H9 (cell line): ENCODE results near the gene CCSER1. TPM values are rescaled to one million over a fixed set of nuclear protein-coding genes. Genes with fewer than 3 reads are reported as not detected.

ENCODE experiments used
- DNase-seq: peaks from one replicate; pipeline ENCODE4 v3.0.0-alpha.2; 2017
- H2AFZ ChIP-seq: one replicate; pipeline ENCODE4 v1.6.1; 2013; ENCODE audit warnings: mild to moderate bottlenecking, low read length, control low read depth, moderate library complexity
- H2AK5ac ChIP-seq: 2 replicates; pipeline ENCODE4 v1.6.1; 2013; ENCODE audit warnings: low read length, control low read depth, mixed read lengths; ENCODE audit not compliant: insufficient read length
- H2BK120ac ChIP-seq: one replicate; pipeline ENCODE4 v1.6.1; 2013; ENCODE audit warnings: low read depth, mild to moderate bottlenecking, low read length, control low read depth, inconsistent platforms; ENCODE audit not compliant: poor library complexity, severe bottlenecking
- H2BK12ac ChIP-seq: 2 replicates; pipeline ENCODE4 v1.6.1; 2013; ENCODE audit warnings: low read length, control low read depth, mixed read lengths, low read depth; ENCODE audit not compliant: insufficient read length
- H2BK15ac ChIP-seq: 2 replicates; pipeline ENCODE4 v1.6.1; 2013; ENCODE audit warnings: low read depth, low read length, control low read depth
- H2BK20ac ChIP-seq: one replicate; pipeline ENCODE4 v1.6.1; 2013; ENCODE audit warnings: low read depth, mild to moderate bottlenecking, low read length, control low read depth, inconsistent platforms; ENCODE audit not compliant: poor library complexity, severe bottlenecking
- H2BK5ac ChIP-seq: 2 replicates; pipeline ENCODE4 v1.6.1; 2013; ENCODE audit warnings: low read length, control low read depth, mixed read lengths; ENCODE audit not compliant: insufficient read length
- H3K14ac ChIP-seq: 2 replicates; pipeline ENCODE4 v1.6.1; 2013; ENCODE audit warnings: low read length, control low read depth; ENCODE audit not compliant: insufficient read depth
- H3K18ac ChIP-seq: 2 replicates; pipeline ENCODE4 v1.6.1; 2013; ENCODE audit warnings: low read depth, mild to moderate bottlenecking, mixed read lengths, low read length, control low read depth; ENCODE audit not compliant: insufficient read length
- H3K23ac ChIP-seq: 2 replicates; pipeline ENCODE4 v1.6.1; 2013; ENCODE audit warnings: low read length, control low read depth, mixed read lengths, low read depth; ENCODE audit not compliant: insufficient read length
- H3K23me2 ChIP-seq: 2 replicates; pipeline ENCODE4 v1.6.1; 2013; ENCODE audit warnings: low read depth, mild to moderate bottlenecking, mixed read lengths, low read length, control low read depth; ENCODE audit not compliant: insufficient read length, poor library complexity, severe bottlenecking
- H3K27ac ChIP-seq: 2 replicates; pipeline ENCODE4 v1.5.1; 2013; ENCODE audit warnings: low read length, control low read depth, mixed read lengths, low read depth; ENCODE audit not compliant: insufficient read length
- H3K27me3 ChIP-seq: 2 replicates; pipeline ENCODE4 v1.6.1; 2013; ENCODE audit warnings: low read length, control low read depth, inconsistent platforms; ENCODE audit not compliant: insufficient read depth
- H3K4ac ChIP-seq: 2 replicates; pipeline ENCODE4 v1.6.1; 2013; ENCODE audit warnings: low read depth, mild to moderate bottlenecking, control low read depth, inconsistent platforms, low read length, moderate library complexity
- H3K4me1 ChIP-seq: 2 replicates; pipeline ENCODE4 v1.6.1; 2013; ENCODE audit warnings: low read length, control low read depth, inconsistent platforms; ENCODE audit not compliant: insufficient read depth
- H3K4me2 ChIP-seq: 2 replicates; pipeline ENCODE4 v1.6.1; 2013; ENCODE audit warnings: low read length, control low read depth, mixed read lengths; ENCODE audit not compliant: insufficient read length, insufficient read depth
- H3K56ac ChIP-seq: 2 replicates; pipeline ENCODE4 v1.6.1; 2013; ENCODE audit warnings: low read depth, mild to moderate bottlenecking, mixed read lengths, low read length, control low read depth; ENCODE audit not compliant: insufficient read length
- H3K79me1 ChIP-seq: 2 replicates; pipeline ENCODE4 v1.6.1; 2013; ENCODE audit warnings: low read depth, mild to moderate bottlenecking, moderate library complexity, low read length, control low read depth, inconsistent platforms; ENCODE audit not compliant: insufficient read depth, poor library complexity, severe bottlenecking
- H3K79me2 ChIP-seq: 2 replicates; pipeline ENCODE4 v1.6.1; 2013; ENCODE audit warnings: low read length, control low read depth, inconsistent platforms; ENCODE audit not compliant: insufficient read depth
- H3K9ac ChIP-seq: 2 replicates; pipeline ENCODE4 v1.6.1; 2013; ENCODE audit warnings: low read length, control low read depth, mixed read lengths; ENCODE audit not compliant: insufficient read length; ENCODE audit errors: extremely low read depth
- H3K9me3 ChIP-seq: one replicate; pipeline ENCODE4 v1.6.1; 2013; ENCODE audit warnings: low read depth, low read length, inconsistent platforms; ENCODE audit not compliant: control insufficient read depth
- H3T11ph ChIP-seq: one replicate; pipeline ENCODE4 v1.6.1; 2013; ENCODE audit warnings: mild to moderate bottlenecking, low read length, control low read depth, inconsistent platforms
- H4K20me1 ChIP-seq: one replicate; pipeline ENCODE4 v1.6.1; 2013; ENCODE audit not compliant: control insufficient read depth, insufficient read length, insufficient read depth
- H4K5ac ChIP-seq: 2 replicates; pipeline ENCODE4 v1.6.1; 2013; ENCODE audit warnings: low read depth, mild to moderate bottlenecking, mixed read lengths, low read length, control low read depth; ENCODE audit not compliant: insufficient read length
- H4K8ac ChIP-seq: replicated peaks from 2 replicates; pipeline ENCODE4 v1.6.1; 2013; ENCODE audit warnings: low read length, control low read depth, mixed read lengths, low read depth; ENCODE audit not compliant: insufficient read length
- H4K91ac ChIP-seq: 2 replicates; pipeline ENCODE4 v1.6.1; 2013; ENCODE audit warnings: low read depth, mild to moderate bottlenecking, moderate library complexity, mixed read lengths, low read length, control low read depth; ENCODE audit not compliant: insufficient read length
- H3K27ac Mint-ChIP-seq, 3 experiments: 2 replicates in 2 of 3; 3 replicates in 1 of 3; pipeline ENCODE4 v1.8.0; 2020 to 2021; ENCODE audit warnings: mixed read lengths in 3 of 3, mild to moderate bottlenecking in 1 of 3, moderate library complexity in 1 of 3
- H3K27me3 Mint-ChIP-seq: 2 replicates; pipeline ENCODE4 v1.8.0; 2021; ENCODE audit warnings: low read depth, mild to moderate bottlenecking, moderate library complexity, mixed read lengths
- H3K36me3 Mint-ChIP-seq, 3 experiments: 2 replicates in 2 of 3; 3 replicates in 1 of 3; pipeline ENCODE4 v1.8.0; 2020 to 2021; ENCODE audit warnings: low read depth in 3 of 3, mixed read lengths in 3 of 3; ENCODE audit not compliant: insufficient read depth in 1 of 3
- H3K4me1 Mint-ChIP-seq, 2 experiments: 2 replicates each; pipeline ENCODE4 v1.8.0; 2020; ENCODE audit warnings: mixed read lengths in 2 of 2
- H3K4me3 Mint-ChIP-seq, 2 experiments: 2 replicates in 1 of 2; 3 replicates in 1 of 2; pipeline ENCODE4 v1.8.0; 2020 to 2021; ENCODE audit warnings: mild to moderate bottlenecking in 2 of 2, mixed read lengths in 2 of 2, moderate library complexity in 1 of 2
- H3K9me3 Mint-ChIP-seq, 2 experiments: 2 replicates in 1 of 2; 3 replicates in 1 of 2; pipeline ENCODE4 v1.8.0; 2020; ENCODE audit warnings: mild to moderate bottlenecking in 2 of 2, mixed read lengths in 2 of 2, moderate library complexity in 1 of 2
- WGBS: extraction: QIAGEN DNeasy Blood & Tissue Kit; methylation state at CpG from one replicate; pipeline ENCODE4 v1.1.7; 2013; ENCODE audit warnings: missing lambda C conversion rate, low lambda C conversion rate, mixed read lengths; ENCODE audit not compliant: insufficient read length; ENCODE audit errors: extremely low coverage; 5-methylcytosine and 5-hydroxymethylcytosine counted together
- total RNA-seq: library from RNA; stranded (reverse); gene quantifications from 2 replicates; pipeline ENCODE4 v1.2.1, GENCODE V29; 2021
- TF ChIP-seq, protein P1 (sequence below): fragments of 200-600 bp; sonication (generic); conservative IDR thresholded peaks from 3 replicates; pipeline ENCODE4 v1.8.0; 2021; ENCODE audit warnings: antibody characterized with exemption, mild to moderate bottlenecking

CCSER1 gene
- total RNA-seq, 1 experiment from 2014 or later: 0.37 TPM

- Histone ChIP-seq H3K9ac (no peak overlapping the region), H3K9me3 (no peaks in the 10 kb centered on the region), H3K79me1 (no peaks in the 10 kb centered on the region), H3K14ac (no peak overlapping the region), H3K27me3 (no peaks in the 10 kb centered on the region), H3K56ac (no peak overlapping the region), H4K5ac (no peak overlapping the region), H3K4ac (no peak overlapping the region), H3T11ph (no peak overlapping the region), H2AK5ac (no peak overlapping the region), H4K8ac (no peak overlapping the region), H3K23me2 (no peaks in the 10 kb centered on the region), H2BK120ac (no peak overlapping the region), H2AFZ (no peak overlapping the region), H2BK20ac (no peak overlapping the region), H3K23ac (no peak overlapping the region), H3K4me2 (no peak overlapping the region), H3K27ac (no peak overlapping the region), H2BK12ac (no peak overlapping the region), H3K18ac (no peak overlapping the region), H2BK15ac (no peak overlapping the region), H4K20me1 (no peaks in the 10 kb centered on the region), H4K91ac (no peak overlapping the region), H3K79me2 (no peaks in the 10 kb centered on the region), H2BK5ac (no peak overlapping the region), H3K4me1 (no peaks in the 10 kb centered on the region)
- DNase-seq: no peak
- TF ChIP-seq, protein P1, sequence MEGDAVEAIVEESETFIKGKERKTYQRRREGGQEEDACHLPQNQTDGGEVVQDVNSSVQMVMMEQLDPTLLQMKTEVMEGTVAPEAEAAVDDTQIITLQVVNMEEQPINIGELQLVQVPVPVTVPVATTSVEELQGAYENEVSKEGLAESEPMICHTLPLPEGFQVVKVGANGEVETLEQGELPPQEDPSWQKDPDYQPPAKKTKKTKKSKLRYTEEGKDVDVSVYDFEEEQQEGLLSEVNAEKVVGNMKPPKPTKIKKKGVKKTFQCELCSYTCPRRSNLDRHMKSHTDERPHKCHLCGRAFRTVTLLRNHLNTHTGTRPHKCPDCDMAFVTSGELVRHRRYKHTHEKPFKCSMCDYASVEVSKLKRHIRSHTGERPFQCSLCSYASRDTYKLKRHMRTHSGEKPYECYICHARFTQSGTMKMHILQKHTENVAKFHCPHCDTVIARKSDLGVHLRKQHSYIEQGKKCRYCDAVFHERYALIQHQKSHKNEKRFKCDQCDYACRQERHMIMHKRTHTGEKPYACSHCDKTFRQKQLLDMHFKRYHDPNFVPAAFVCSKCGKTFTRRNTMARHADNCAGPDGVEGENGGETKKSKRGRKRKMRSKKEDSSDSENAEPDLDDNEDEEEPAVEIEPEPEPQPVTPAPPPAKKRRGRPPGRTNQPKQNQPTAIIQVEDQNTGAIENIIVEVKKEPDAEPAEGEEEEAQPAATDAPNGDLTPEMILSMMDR: no peak
- no peak overlapping the region for H3K4me3 Mint-ChIP-seq
- H3K9me3 Mint-ChIP-seq: no peaks in the 10 kb centered on the region
- H3K27ac Mint-ChIP-seq: no peak overlapping the region
- peaks cover 0 to under 1% (median 0%) of the 10 kb centered on the region in 3 experiments; a peak in 2 of 7 replicates for H3K36me3 Mint-ChIP-seq
- WGBS: no CpG with 5 or more reads among the region's 2 CpGs
- no peaks in the 10 kb centered on the region for H3K27me3 Mint-ChIP-seq
- no peaks in the 10 kb centered on the region for H3K4me1 Mint-ChIP-seq
Observed at GRCh38 chr4:90444904-90445303, 317.7 kb downstream of the CCSER1 start.
